CD4-positive, alpha-beta T cell treated with Interferon alpha-2 for 1 hour (primary cell): Measurements from ENCODE around the gene MRPL24.
"Not testable (repeated sequence)": the region's sequence is repeated elsewhere in the genome, so short reads cannot be mapped to it uniquely, and the experiment has no call there.

Source experiments
- DNase-seq, 2 donors: peaks; one replicate each; pipeline ENCODE4 v3.0.0-alpha.2; 2020 to 2022

Gene MRPL24

DNA sequence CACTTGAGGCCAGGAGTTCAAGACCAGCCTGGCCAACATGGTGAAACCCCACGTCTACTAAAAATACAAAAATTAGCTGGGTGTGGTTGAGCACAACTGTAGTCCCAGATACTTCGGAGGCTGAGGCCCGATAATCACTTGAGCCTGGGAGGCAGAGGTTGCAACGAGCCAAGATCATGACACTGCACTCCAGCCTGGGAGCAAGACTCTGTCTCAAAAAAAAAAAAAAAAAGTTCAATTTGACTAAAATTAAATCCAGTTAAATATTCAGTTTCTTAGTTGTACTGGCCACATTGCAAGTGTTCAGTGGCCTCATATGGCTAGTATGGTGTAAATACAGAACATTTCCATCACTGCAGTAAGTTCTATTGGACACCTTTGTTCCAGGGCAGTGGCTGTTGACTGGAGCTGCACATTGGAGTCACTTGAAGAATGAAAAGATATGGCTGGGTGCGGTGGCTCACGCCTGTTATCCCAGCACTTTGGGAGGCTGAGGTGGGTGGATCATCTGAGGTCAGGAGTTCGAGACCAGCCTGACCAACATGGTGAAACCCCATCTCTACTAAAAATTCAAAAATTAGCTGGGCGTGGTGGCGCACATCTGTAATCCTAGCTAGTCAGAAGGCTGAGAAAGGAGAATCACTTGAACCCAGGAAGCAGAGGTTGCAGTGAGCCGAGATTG, 16.8 kb upstream of the MRPL24 start:
- not testable (repeated sequence) for DNase-seq

DNA sequence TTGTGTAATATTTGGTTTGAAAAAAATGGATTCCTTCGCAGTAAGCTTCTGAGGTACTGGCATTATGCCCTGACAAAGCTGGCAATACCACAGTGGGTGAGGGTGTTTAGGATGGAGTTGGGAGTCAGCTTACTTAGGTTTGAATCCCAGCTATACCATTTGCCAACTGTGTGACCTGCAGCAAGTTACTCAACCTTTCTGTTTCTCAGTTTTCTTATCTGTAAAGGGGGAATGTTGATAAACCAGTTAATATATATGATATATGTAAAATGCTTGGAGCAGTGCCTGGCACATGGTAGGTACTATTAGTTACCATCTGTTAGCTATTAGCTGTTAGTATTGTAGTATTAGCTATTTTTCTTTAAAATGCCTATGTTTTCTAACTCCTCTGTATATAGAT, 15.5 kb upstream of the MRPL24 start:
- no peak for DNase-seq

DNA sequence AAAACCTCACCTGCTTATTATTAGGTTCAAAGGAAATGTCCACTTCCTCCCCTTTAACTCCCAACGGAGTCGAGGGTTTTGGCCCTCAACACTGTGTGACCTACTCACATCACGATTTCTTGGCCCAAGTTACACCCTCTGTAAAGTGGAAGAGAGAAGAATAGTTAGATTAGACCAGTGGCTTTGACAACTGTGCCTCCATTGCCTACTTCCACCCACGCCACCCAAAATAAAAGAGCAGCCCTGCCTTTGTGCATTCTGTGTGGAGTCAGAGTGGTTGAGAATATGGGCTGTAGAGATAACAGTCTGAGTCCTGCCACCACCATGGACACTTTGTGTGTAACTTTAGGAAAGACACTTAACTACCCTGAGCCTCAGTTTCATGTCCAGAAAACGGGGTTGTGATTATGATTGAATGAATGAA, 14.7 kb upstream of the MRPL24 start:
- no peak for DNase-seq

DNA sequence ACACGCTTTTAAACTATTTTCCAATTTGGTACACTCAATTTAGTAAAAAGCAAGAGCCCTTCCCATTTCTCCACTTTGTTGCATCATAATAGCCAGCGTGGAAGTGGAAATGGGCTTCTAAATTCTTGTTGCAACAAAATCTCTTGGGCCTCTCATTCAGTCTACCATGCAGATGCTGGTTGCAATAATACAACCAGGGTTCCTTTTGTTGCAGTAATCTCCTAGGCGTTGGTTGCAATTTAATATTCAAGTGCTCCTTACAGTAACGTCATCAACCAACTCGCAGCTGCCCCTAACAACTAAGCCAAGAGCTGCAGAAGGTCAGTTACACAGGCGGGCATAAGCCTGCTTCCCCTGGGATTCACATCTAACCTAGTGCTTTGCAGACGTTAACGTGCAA, 13.3 kb upstream of the MRPL24 start:
- DNase-seq = no peak

- DNase-seq = no peak
Measured at GRCh38 chr1:156752843-156753482, 12.1 kb upstream of the MRPL24 start.

DNA sequence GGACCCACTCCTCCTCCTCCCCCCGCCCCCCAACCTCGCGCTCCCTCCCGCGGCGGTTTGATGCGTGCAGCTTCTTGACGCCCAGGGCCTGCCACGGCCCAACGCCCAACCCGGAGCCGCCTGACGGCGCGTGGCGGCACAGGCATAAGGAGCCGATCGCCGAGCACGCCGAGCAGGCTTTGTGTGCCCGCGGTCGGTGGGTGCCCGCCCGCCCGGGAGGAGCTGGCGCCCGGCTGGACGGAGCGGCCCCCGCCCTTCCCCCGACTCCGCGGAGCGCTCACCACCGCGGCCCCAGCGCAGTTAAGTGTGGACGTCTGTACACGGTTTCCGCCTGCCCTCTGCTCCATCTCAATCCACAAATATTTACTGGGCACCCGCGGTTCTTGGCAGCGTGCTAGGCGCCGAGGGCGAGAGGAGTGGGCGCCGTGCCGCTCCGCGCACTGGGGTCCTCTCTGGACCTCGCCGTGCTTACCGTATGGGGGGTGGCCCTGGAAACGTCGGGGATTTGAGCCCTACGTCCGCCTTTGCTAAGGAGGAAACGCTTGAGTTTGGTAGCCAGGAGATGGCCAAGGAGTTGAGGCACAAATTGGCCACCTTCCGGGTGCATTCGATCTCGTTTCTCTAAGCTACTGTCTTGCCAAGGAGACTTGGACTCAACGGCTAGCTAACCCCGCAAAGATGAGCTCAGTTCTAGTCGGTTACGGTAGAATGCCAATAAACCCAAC, 11.0 kb upstream of the MRPL24 start:
- peak; percentile 95 to 97 for DNase-seq

DNA sequence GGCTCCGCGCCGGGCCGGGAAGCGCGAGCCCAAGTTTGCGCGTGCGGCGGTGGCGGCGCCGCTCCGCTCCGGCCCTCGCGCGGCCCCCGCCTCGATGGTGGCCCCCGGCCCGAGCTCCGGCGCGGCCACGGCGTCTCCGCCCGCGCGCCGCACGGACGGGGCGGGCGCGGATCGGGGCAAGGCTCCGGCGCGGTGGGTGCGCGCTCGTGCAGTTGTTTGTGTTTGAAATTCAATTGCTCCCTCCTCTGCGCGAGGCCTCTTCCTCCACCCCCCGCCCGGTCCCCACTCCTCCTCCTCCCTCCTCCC, 10.5 kb upstream of the MRPL24 start, which contains the start of gene HDGF:
TSS of gene HDGF (minus strand) at position 225 of the 306 bp plus-strand sequence. CDS start 246 bp downstream, outside the sequence.
- no peak for DNase-seq

DNA sequence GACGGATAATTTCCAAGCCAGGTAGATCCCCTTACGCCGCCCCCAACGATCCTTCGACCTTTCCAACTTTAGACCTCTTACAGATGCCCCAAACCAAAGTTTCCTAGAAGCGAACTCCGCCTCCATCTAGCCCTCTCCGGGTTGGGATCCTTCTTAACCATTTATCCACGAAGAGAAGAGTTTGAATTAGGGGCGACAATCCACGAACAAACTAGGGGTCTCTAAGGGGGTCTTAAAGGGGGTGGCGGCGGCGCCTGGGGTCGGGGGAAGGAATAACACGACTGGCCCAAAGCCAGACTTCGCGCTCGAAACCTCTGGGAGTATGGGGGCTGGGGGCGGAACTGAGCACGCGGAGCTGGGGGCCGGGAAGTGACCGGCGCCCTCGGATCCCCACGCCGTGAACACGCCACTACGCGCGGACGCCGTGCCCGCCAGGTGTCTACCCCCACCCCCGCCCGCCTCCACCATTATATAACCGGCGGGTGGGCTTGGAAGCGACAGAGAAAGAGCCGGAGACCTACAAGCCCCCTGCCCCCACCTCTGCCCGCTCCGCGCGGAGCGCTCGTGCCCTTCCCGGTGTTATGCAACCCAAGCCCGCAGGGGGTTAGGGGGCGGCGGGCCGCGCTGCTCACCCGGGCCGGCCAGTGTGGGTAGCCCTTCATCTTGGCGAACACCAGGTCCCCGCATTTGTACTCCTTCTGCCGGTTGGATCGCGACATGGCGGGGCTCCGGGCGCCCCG, 10.0 kb upstream of the MRPL24 start:
- DNase-seq = peak; percentile 23 to 51

DNA sequence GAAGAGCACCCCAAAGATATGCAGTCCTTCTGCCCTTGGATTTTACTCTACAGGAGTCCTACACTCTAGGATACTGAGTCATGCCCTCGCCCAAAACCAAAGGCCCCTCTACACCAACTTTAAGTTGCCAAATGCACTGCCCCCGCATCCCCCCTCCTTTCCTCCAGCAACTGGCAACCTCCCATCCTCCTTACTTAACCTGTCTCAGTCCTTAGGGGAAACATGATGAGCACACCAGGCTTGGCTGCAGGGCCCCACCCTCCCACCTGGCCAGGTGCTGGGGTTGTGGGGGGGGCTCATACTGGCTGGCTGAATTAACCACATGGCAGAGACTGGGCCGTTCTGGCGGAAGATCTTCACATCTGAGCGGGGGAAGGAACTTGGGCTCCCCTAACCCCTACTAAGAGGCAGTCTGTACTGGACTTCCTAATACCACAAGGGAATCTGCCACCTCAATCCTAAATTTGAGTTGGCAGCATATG, 9.3 kb upstream of the MRPL24 start:
- DNase-seq = peak; percentile 21 to 57

GRCh38 chr1:156749419-156750118, 8.7 kb upstream of the MRPL24 start:
- no peak for DNase-seq

DNA sequence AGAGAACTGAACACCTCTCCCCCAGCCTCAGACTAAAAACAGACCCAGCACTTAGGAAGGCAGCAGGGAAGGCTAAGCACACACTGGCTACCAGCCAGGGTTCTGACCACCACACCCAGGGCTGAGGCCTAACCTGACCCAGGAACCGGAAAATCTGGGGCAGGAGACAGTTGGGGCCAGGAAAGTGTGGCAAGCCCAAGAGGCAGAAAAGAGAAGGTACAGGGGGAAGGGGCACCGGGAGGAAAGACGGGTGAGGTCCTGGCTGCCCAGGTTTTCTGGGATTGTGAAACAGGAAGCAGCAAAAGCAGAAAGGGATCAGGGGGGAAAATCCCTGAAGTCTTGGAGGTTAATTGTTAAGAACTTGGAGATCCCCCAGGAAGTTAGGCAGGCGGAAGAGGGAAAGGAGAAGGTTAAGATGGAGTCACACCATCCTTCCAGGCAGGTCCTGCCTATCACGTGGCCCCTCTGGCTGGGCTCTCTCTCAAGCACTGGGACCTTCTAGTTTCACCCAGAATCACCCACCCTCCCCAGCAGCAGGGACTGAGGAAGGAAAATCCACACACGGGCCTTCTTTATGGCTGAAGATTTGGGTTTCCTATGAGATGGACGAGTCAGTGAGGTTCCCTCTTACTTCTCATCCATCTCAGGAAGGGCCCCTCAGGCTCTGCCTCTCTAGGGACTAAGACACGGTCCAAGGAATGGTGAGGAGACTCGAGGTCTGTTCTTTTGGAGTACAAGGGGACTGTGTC, 8.0 kb upstream of the MRPL24 start:
- peak; percentile 24 to 31 for DNase-seq

DNA sequence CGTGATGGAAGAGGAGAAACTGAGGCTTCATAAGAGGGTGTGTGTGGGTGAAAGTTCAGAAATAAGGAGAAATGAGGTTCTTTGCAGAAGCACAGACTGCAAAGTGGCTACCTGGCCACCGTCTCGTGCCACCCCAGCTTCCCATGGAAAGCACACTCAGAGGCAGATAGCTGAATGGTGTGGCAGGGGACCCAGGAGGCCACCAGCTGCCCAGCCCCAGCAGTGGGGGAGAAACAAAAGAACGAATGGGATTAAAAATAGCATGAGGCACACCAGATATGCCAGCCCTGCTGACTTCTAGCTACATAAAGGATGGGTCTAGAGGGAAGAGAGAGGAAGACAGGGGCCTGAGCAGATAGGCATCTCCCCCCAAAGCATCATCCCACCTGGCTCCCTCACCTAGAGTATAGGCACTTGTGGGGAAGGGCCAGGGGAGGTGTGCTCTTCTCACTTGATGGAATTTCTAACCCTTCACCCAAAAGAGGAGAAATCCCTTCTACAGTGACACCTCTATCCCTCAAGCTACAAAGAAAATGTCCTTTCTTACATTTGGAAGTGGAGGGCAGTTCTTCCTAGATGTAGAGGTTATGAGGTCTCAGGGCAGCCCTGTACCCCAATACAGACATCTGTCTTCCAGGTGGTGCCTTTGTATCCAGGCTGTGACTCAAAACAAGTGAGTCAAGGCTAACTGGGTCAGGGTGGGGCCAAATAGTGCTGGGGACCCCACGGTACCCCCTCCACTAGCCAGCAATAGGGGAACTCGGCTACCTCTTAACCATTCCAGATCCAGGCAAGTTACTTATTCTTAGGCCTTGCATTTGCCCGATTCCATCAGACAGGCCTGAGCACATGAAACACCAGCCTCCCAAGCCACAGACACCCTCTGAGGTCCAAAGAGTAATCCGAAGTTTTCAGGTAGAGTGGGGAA, 7.1 kb upstream of the MRPL24 start:
- DNase-seq = no peak

DNA sequence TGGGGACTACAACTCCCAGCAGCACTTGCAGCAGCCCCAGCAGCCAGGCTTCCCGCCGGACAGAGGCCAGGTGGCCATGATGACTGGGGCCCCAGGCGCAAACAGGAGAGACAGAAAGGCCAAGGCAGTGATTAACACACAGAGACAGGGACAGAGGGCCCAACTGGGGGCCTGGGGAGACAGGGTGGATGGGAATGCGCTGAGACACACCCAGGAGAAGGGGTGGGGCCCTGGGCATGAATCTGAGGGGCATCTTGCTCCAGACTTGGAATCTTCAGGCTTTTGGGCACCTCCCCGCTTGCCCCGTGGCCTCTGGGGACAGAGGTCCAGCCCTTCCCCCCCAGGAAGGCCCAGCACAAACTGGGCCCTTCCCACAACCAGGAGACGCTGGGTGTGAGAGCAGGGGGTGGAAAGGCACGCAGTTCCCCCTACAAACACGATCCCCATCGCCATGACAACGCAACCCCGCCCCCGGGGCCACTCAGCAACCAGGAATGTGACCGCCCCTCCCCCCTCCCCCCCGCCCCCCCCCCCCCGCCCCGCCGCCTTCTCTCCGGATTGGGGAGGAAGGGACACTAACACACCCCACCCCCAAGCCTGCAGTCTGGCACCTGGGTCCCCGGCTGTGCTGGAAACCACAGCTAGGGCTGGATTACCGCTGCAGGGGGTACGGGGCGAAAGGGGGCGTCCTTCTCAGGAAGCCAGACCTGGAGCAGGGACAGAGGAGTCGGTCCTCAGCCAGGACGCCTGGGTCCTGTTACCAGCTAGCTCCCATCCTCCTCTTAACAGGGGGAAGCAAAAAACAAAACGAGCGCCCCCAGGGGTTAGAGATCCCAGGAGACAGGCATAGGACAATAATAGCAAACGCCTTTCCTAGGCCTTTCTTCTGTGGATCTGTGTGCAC, 6.1 kb upstream of the MRPL24 start:
- peak; percentile 78 to 80 for DNase-seq

DNA sequence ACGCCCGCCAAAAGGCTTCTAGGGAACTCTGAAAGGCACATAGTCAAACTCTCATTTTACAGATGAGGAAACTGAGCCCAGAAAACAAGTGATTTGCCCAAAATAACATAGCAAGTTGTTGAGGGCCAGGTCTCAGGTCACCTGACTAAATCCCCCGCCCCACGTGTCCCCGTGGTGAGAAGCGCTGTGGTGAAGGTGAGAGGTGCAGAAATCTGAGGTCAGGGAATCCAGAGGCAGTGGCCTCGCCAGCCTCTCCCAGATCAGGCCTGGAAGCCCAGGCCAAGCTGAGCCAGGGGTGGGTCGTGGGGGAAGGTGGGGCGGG, 5.5 kb upstream of the MRPL24 start:
- peak in 1 of 2 donors; percentile 42 for DNase-seq

DNA sequence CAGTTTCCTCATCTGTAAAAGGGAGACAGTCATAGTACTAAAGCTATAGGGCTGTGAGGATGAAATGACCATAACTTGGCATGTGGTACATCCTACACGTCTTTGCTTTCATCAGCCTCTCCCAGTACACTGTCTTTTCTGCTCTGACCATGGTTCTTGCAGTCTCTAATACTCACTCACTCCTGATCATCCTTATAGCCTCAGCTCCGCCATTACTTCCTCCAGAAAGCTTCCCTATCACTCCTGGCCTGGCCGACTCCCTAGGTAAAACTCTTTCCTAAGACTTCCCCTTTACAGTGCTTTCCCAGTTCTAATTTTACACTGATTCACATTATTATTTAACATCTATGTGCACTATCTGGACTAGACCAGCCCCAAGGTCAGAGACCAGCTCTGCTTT, 5.0 kb upstream of the MRPL24 start:
- DNase-seq = no peak

- no peak for DNase-seq
Measured at GRCh38 chr1:156744786-156745419, 4.0 kb upstream of the MRPL24 start.

GRCh38 chr1:156744344-156744743, 3.5 kb upstream of the MRPL24 start:
- no peak for DNase-seq

DNA sequence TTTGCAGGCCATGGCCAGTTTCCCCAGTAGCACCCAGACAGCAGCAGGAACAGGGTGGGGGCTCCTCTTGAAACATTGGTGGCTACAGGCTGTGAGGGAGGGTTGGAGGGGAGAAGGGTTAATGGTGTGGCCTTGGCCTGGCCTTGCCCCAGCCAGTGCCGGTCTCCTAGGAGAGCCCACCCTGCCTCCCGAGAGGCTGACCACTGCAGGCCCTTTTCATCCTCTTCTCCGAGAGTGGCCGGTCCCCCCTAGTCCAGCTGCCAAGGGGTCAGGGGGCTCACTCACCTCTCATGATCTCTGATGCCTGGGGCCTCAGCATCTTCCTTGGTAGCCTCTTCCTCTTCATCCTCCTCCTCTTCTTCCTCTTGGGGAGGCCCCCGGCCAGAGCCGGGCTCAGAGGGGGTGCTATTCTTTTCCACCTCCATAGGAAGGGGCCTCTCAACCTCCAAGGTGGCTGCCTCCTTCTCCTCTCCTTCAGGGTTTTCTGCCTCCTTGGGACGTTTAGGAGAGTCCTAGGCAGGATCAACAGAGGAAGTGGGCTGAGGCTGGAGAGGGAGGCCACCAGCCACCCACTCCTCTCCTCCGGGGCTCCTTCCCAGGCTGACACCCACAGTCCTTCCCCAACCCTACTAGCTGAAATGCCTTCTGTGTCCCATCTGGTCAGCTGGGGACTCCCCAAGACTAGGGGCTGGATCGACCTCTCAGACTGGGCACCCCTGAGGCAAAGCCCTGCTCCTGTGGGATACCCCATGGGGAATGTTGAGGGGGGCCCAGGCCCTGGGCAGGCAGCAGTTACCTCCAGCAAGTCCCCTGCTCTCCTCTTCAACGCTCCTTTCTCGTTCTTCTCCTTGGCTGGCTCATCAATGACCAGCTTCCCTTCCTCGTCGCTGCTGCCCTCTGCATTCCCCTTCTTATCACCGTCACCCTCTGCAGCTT, 2.7 kb upstream of the MRPL24 start:
- DNase-seq = no peak
